ENCODE results near the gene USP5. TPM values are rescaled to one million over a fixed set of nuclear protein-coding genes. Genes with fewer than 3 reads are reported as not detected.

Gene USP5
- polyA plus RNA-seq, 1 donor from 2014 or later: 130 TPM

- no peak for TF ChIP-seq TAF1 (IDR thresholded peaks at IDR 0.05; ENCODE audit: low read depth)
- TF ChIP-seq SMC3 (conservative IDR thresholded peaks at IDR 0.05; ENCODE audit: poor library complexity): no peak
- no peak for TF ChIP-seq REST (IDR thresholded peaks at IDR 0.05; ENCODE audit: borderline replicate concordance)
- no peak for TF ChIP-seq CTCF (IDR thresholded peaks at IDR 0.05; ENCODE audit: poor library complexity, severe bottlenecking)
- TF ChIP-seq POLR2AphosphoS5 (IDR thresholded peaks at IDR 0.05): no peak
- TF ChIP-seq MXI1 (conservative IDR thresholded peaks at IDR 0.05; ENCODE audit: poor library complexity, severe bottlenecking): no peak
- TF ChIP-seq EP300 (conservative IDR thresholded peaks at IDR 0.05; ENCODE audit: poor library complexity, severe bottlenecking): no peak
- TF ChIP-seq EZH2 (IDR thresholded peaks at IDR 0.05; ENCODE audit: borderline replicate concordance, insufficient read depth, low read length, poor library complexity, severe bottlenecking): no peak
- TF ChIP-seq RAD21 (conservative IDR thresholded peaks at IDR 0.05): no peak
- Histone ChIP-seq H3K9ac (ENCODE audit: low read length) (no peak overlapping the region), H3K9me2 (ENCODE audit: insufficient read depth, low read length) (no peaks in the 10 kb centered on the region), H3K79me2 (replicated peaks; ENCODE audit: insufficient read depth, low read length) (peaks cover 30% of the 10 kb centered on the region), H3K4me3 (ENCODE audit: low read length) (peak overlapping the region; percentile 75), H3K9me3 (ENCODE audit: low read length) (no peaks in the 10 kb centered on the region), H3K27me3 (ENCODE audit: insufficient read depth, low read depth, low read length) (no peaks in the 10 kb centered on the region), H4K20me1 (ENCODE audit: insufficient read depth) (no peaks in the 10 kb centered on the region), H2AFZ (ENCODE audit: low read depth, low read length) (no peak overlapping the region), H3K36me3 (ENCODE audit: insufficient read depth, low read length) (no peaks in the 10 kb centered on the region), H3K27ac (ENCODE audit: low read length) (no peak overlapping the region), H3F3A (ENCODE audit: insufficient read depth, low read length, poor library complexity, severe bottlenecking) (peaks cover 5% of the 10 kb centered on the region), H3K4me2 (ENCODE audit: low read length) (no peak overlapping the region)
These were observed 1.2 kb upstream of the USP5 start for GRCh38 chr12:6850796-6851152.

GRCh38 chr12:6851153-6851920, 613 bp upstream of the USP5 start, which contains the start of gene CDCA3:
Gene CDCA3, minus strand, starts transcription at chr12:6851286. Its CDS starts 334 bp downstream, at chr12:6850952.
- H3K79me2 ChIP-seq (replicated peaks; ENCODE audit: insufficient read depth, low read length): peaks cover 30% of the 10 kb centered on the region
- no peak within 1 kb of the TSS for H3K4me2 ChIP-seq (ENCODE audit: low read length)
- H3K36me3 ChIP-seq (ENCODE audit: insufficient read depth, low read length): no peaks in the 10 kb centered on the region
- H4K20me1 ChIP-seq (ENCODE audit: insufficient read depth): no peaks in the 10 kb centered on the region
- no peaks in the 10 kb centered on the region for H3K9me3 ChIP-seq (ENCODE audit: low read length)
- H3F3A ChIP-seq (ENCODE audit: insufficient read depth, low read length, poor library complexity, severe bottlenecking): peaks cover 5% of the 10 kb centered on the region
- H3K9me2 ChIP-seq (ENCODE audit: insufficient read depth, low read length): no peaks in the 10 kb centered on the region
- peak within 1 kb of the TSS; percentile 56 for H2AFZ ChIP-seq (ENCODE audit: low read depth, low read length)
- no peaks in the 10 kb centered on the region for H3K27me3 ChIP-seq (ENCODE audit: insufficient read depth, low read depth, low read length)
- peak within 1 kb of the TSS; percentile 98 for H3K27ac ChIP-seq (ENCODE audit: low read length)
- H3K9ac ChIP-seq (ENCODE audit: low read length): peak within 1 kb of the TSS; percentile 87
- TF ChIP-seq POLR2AphosphoS5 (IDR thresholded peaks at IDR 0.05) (peak; percentile 74), REST (IDR thresholded peaks at IDR 0.05; ENCODE audit: borderline replicate concordance) (peak; percentile 89), MXI1 (conservative IDR thresholded peaks at IDR 0.05; ENCODE audit: poor library complexity, severe bottlenecking) (peak; percentile 98), CTCF (IDR thresholded peaks at IDR 0.05; ENCODE audit: poor library complexity, severe bottlenecking) (no peak), EP300 (conservative IDR thresholded peaks at IDR 0.05; ENCODE audit: poor library complexity, severe bottlenecking) (peak; percentile 59), SMC3 (conservative IDR thresholded peaks at IDR 0.05; ENCODE audit: poor library complexity) (peak; percentile 54), RAD21 (conservative IDR thresholded peaks at IDR 0.05) (peak; percentile 38), EZH2 (IDR thresholded peaks at IDR 0.05; ENCODE audit: borderline replicate concordance, insufficient read depth, low read length, poor library complexity, severe bottlenecking) (no peak), TAF1 (IDR thresholded peaks at IDR 0.05; ENCODE audit: low read depth) (no peak)
- peak within 1 kb of the TSS; percentile 75 for H3K4me3 ChIP-seq (ENCODE audit: low read length)
